SK-N-SH (cell line): ENCODE results near the gene CNTNAP1. TPM values are rescaled to one million over a fixed set of nuclear protein-coding genes. Genes with fewer than 3 reads are reported as not detected.

Source experiments
- CTCF ChIA-PET: fragments of 300-600, 350-600 bp; formaldehyde crosslinking; extraction: SDS; loops from one replicate; lab custom pipeline; 2021; lab: Yijun Ruan, JAX
- POLR2A ChIA-PET: fragments of 350-600 bp; sonication (Branson Sonifier 250); formaldehyde crosslinking; extraction: SDS; loops from one replicate; lab custom pipeline; 2020; ENCODE audit warnings: antibody characterized with exemption, inconsistent platforms; lab: Yijun Ruan, JAX
- DNase-seq: peaks from one replicate; pipeline ENCODE4 v3.0.0; 2012
- H2AFZ ChIP-seq: fragments of 200-600 bp; sonication (generic); 2 replicates; pipeline ENCODE4 v1.8.1; 2016; ENCODE audit warnings: antibody characterized with exemption, mild to moderate bottlenecking, low read depth
- H3F3A ChIP-seq: fragments of 200-600 bp; sonication (generic); replicated peaks from 2 replicates; pipeline ENCODE3; 2016; ENCODE audit warnings: antibody characterized with exemption, mild to moderate bottlenecking; ENCODE audit not compliant: insufficient read depth
- H3K27ac ChIP-seq, 2 experiments: fragments of 200-500 bp in 1 of 2; fragments of 200-600 bp in 1 of 2; sonication (Bioruptor generic) in 1 of 2; sonication (generic), shearing (Covaris generic) in 1 of 2; 2 replicates each; pipeline versions ENCODE4 v1.5.1 to v1.6.1; 2014 to 2016; ENCODE audit warnings: low read depth in 2 of 2, inconsistent platforms in 1 of 2, low read length in 1 of 2, mild to moderate bottlenecking in 1 of 2, mixed read lengths in 1 of 2
- H3K27me3 ChIP-seq: fragments of 200-600 bp; sonication (generic), shearing (Covaris generic); 2 replicates; pipeline ENCODE4 v1.6.1; 2016; ENCODE audit warnings: mixed run types; ENCODE audit not compliant: insufficient read depth
- H3K36me3 ChIP-seq, 2 experiments: fragments of 200-500 bp in 1 of 2; fragments of 200-600 bp in 1 of 2; sonication (Bioruptor generic) in 1 of 2; sonication (generic) in 1 of 2; replicated peaks in 1 of 2; 2 replicates each; pipeline versions ENCODE3 to v1.5.1; 2014 to 2016; ENCODE audit warnings: low read length in 1 of 2, mild to moderate bottlenecking in 1 of 2; ENCODE audit not compliant: insufficient read depth in 2 of 2, control insufficient read depth in 1 of 2
- H3K4me1 ChIP-seq, 2 experiments: fragments of 200-500 bp in 1 of 2; fragments of 200-600 bp in 1 of 2; sonication (Bioruptor generic) in 1 of 2; sonication (generic), shearing (Covaris generic) in 1 of 2; 2 replicates each; pipeline versions ENCODE4 v1.5.1 to v1.6.1; 2014 to 2016; ENCODE audit warnings: low read depth in 1 of 2, low read length in 1 of 2, mixed run types in 1 of 2; ENCODE audit not compliant: insufficient read depth in 2 of 2, control insufficient read depth in 1 of 2
- H3K4me2 ChIP-seq: fragments of 200-600 bp; sonication (generic), shearing (Covaris generic); 2 replicates; pipeline ENCODE4 v1.6.1; 2017; ENCODE audit warnings: mixed run types
- H3K4me3 ChIP-seq, 2 experiments: fragments of 200-500 bp in 1 of 2; fragments of 200-600 bp in 1 of 2; sonication (Bioruptor generic) in 1 of 2; sonication (generic), shearing (Covaris generic) in 1 of 2; 2 replicates each; pipeline versions ENCODE4 v1.5.1 to v1.8.1; 2014 to 2016; ENCODE audit warnings: low read depth in 2 of 2, inconsistent platforms in 1 of 2, low read length in 1 of 2, mild to moderate bottlenecking in 1 of 2, mixed read lengths in 1 of 2, moderate library complexity in 1 of 2
- H3K79me2 ChIP-seq: fragments of 200-600 bp; sonication (generic); 2 replicates; pipeline ENCODE4 v1.8.1; 2017; ENCODE audit warnings: mild to moderate bottlenecking; ENCODE audit not compliant: insufficient read depth
- H3K9ac ChIP-seq: fragments of 200-600 bp; sonication (generic); 2 replicates; pipeline ENCODE4 v1.6.1; 2017; ENCODE audit warnings: mixed run types
- H3K9me2 ChIP-seq: fragments of 200-600 bp; sonication (generic); 2 replicates; pipeline ENCODE4 v1.6.1; 2017; ENCODE audit warnings: mixed run types
- H3K9me3 ChIP-seq: fragments of 200-600 bp; sonication (generic); 2 replicates; pipeline ENCODE4 v1.6.1; 2017; ENCODE audit warnings: mixed run types, mild to moderate bottlenecking, moderate library complexity
- H4K20me1 ChIP-seq: fragments of 200-600 bp; sonication (generic); 2 replicates; pipeline ENCODE4 v1.6.1; 2017; ENCODE audit warnings: mild to moderate bottlenecking, mixed run types; ENCODE audit not compliant: insufficient read depth
- EP300 ChIP-seq, 2 experiments: IDR thresholded peaks; 2 replicates each; pipeline versions ENCODE4 v1.4.0 to v1.6.1; 2012; ENCODE audit warnings: borderline replicate concordance in 1 of 2, low read depth in 1 of 2, low read length in 1 of 2
- FOSL2 ChIP-seq: IDR thresholded peaks from 2 replicates; pipeline ENCODE4 v1.4.0; 2012; ENCODE audit warnings: low read depth, mild to moderate bottlenecking, moderate library complexity, borderline replicate concordance
- FOXJ3 ChIP-seq: sonication (generic); formaldehyde crosslinking; IDR thresholded peaks from 2 replicates; pipeline ENCODE4 v1.5.1; 2020; ENCODE audit warnings: mild to moderate bottlenecking, missing genetic modification reagents
- NFIC ChIP-seq: IDR thresholded peaks from 2 replicates; pipeline ENCODE4 v1.4.0; 2012; ENCODE audit warnings: borderline replicate concordance
- POLR2AphosphoS5 ChIP-seq: IDR thresholded peaks from 2 replicates; pipeline ENCODE4 v1.6.1; 2012; ENCODE audit warnings: low read depth, low read length
- RCOR1 ChIP-seq: fragments of 150-350 bp; IDR thresholded peaks from 2 replicates; pipeline ENCODE4 v1.6.1; 2017; ENCODE audit warnings: antibody characterized with exemption, low read length
- RFX5 ChIP-seq: IDR thresholded peaks from 2 replicates; pipeline ENCODE4 v1.6.1; 2012; ENCODE audit warnings: mild to moderate bottlenecking, improper control_type of control experiment, low read length
- RXRA ChIP-seq: IDR thresholded peaks from 2 replicates; pipeline ENCODE4 v1.4.0; 2012; ENCODE audit warnings: low read depth, mild to moderate bottlenecking, borderline replicate concordance
- SIN3A ChIP-seq: IDR thresholded peaks from 2 replicates; pipeline ENCODE4 v1.6.1; 2012; ENCODE audit warnings: low read depth, mild to moderate bottlenecking, low read length, moderate library complexity, borderline replicate concordance
- TAF1 ChIP-seq: IDR thresholded peaks from 2 replicates; pipeline ENCODE4 v1.6.1; 2012; ENCODE audit warnings: low read depth, mild to moderate bottlenecking, low read length, moderate library complexity, borderline replicate concordance
- TEAD4 ChIP-seq: IDR thresholded peaks from 2 replicates; pipeline ENCODE4 v1.4.0; 2012; ENCODE audit warnings: mild to moderate bottlenecking, borderline replicate concordance; ENCODE audit not compliant: insufficient read depth
- WGBS: methylation state at CpG from one replicate; pipeline ENCODE4 v1.1.6; 2017; ENCODE audit warnings: low lambda C conversion rate; 5-methylcytosine and 5-hydroxymethylcytosine counted together
- polyA plus RNA-seq, 3 experiments: library from polyadenylated mRNA; depleted of rRNA; stranded (reverse); fragments of >200 nt; gene quantifications; 2 replicates each; pipeline ENCODE4 v1.2.3, GENCODE V29; 2012
- TF ChIP-seq, protein P1 (sequence below): fragments of 200-600 bp; sonication (generic); IDR thresholded peaks from 2 replicates; pipeline ENCODE4 v1.6.1; 2017; ENCODE audit warnings: antibody characterized with exemption, mild to moderate bottlenecking, moderate library complexity
- TF ChIP-seq, protein P2 (sequence below): IDR thresholded peaks from 2 replicates; pipeline ENCODE4 v1.4.0; 2012; ENCODE audit warnings: low read depth
- TF ChIP-seq, protein P3 (sequence below): fragments of 150-350 bp; IDR thresholded peaks from 2 replicates; pipeline ENCODE4 v1.6.1; 2016; ENCODE audit warnings: mild to moderate bottlenecking, low read depth, low read length
- TF ChIP-seq, protein P4 (sequence below): IDR thresholded peaks from 2 replicates; pipeline ENCODE4 v1.4.0; 2012; ENCODE audit warnings: low read depth, borderline replicate concordance
- TF ChIP-seq, protein P5 (sequence below): fragments of 150-350 bp; IDR thresholded peaks from 2 replicates; pipeline ENCODE4 v1.6.1; 2017; ENCODE audit warnings: antibody characterized with exemption, low read length, low read depth, borderline replicate concordance
- TF ChIP-seq, protein P6 (sequence below): IDR thresholded peaks from 2 replicates; pipeline ENCODE4 v1.4.0; 2012; ENCODE audit warnings: low read depth, borderline replicate concordance

CNTNAP1 gene
- polyA plus RNA-seq, 1 of the 3 experiments (the other 2 are of a cell fraction) = 92.7 TPM

DNA sequence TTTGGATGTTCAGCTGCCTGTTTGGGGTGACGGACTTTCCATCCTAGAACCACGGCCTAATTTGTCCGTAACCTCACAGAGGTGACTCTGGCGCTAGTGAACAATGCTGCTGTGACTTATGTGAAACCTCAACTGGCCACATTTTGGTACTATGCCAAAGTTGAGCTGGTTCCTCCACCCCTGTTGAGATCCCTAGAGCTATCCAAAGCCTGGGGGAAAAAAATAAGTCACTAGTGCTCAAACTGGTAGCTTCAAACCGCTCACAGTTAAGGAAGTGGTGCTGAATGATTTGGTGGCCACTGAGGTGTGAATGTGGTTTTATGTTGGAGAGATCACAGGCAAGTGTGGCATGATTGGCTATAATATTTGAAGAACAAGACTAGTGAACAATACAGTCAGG is 34.6 kb upstream of the CNTNAP1 start (continued):
- TF ChIP-seq, protein P1, sequence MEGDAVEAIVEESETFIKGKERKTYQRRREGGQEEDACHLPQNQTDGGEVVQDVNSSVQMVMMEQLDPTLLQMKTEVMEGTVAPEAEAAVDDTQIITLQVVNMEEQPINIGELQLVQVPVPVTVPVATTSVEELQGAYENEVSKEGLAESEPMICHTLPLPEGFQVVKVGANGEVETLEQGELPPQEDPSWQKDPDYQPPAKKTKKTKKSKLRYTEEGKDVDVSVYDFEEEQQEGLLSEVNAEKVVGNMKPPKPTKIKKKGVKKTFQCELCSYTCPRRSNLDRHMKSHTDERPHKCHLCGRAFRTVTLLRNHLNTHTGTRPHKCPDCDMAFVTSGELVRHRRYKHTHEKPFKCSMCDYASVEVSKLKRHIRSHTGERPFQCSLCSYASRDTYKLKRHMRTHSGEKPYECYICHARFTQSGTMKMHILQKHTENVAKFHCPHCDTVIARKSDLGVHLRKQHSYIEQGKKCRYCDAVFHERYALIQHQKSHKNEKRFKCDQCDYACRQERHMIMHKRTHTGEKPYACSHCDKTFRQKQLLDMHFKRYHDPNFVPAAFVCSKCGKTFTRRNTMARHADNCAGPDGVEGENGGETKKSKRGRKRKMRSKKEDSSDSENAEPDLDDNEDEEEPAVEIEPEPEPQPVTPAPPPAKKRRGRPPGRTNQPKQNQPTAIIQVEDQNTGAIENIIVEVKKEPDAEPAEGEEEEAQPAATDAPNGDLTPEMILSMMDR = no peak
- no peak for TF ChIP-seq EP300 (IDR thresholded peaks at IDR 0.05; ENCODE audit: borderline replicate concordance in 1 of 2, low read depth in 1 of 2, low read length in 1 of 2)
- TF ChIP-seq, protein P2, sequence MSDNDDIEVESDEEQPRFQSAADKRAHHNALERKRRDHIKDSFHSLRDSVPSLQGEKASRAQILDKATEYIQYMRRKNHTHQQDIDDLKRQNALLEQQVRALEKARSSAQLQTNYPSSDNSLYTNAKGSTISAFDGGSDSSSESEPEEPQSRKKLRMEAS = no peak

DNA sequence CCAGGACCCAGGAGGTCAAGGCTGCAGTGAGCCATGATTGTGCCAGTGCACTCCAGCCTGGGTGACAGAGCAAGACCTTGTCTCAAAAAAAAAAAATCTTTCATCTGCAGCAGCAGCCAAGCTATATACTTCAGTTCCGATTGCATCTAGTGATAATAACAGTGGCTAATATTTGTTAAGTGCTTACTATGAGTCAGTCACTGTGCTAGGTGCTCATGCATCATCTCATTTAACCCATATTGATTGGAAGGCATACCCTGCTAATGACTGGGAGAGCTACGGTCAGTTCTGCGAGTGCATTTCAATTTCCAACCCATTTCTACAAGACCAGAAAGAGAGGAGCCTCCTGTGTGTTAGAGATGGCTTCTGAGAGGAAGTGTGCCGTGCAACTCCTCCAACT is 30.9 kb upstream of the CNTNAP1 start:
- TF ChIP-seq TEAD4 (no peak), RCOR1 (no peak), POLR2AphosphoS5 (no peak), FOSL2 (no peak), EP300 (IDR thresholded peaks at IDR 0.05; ENCODE audit: borderline replicate concordance in 1 of 2, low read depth in 1 of 2, low read length in 1 of 2) (no peak), FOXJ3 (no peak), SIN3A (no peak), RFX5 (no peak), RXRA (no peak), TAF1 (no peak), NFIC (no peak)
- TF ChIP-seq, protein P3, sequence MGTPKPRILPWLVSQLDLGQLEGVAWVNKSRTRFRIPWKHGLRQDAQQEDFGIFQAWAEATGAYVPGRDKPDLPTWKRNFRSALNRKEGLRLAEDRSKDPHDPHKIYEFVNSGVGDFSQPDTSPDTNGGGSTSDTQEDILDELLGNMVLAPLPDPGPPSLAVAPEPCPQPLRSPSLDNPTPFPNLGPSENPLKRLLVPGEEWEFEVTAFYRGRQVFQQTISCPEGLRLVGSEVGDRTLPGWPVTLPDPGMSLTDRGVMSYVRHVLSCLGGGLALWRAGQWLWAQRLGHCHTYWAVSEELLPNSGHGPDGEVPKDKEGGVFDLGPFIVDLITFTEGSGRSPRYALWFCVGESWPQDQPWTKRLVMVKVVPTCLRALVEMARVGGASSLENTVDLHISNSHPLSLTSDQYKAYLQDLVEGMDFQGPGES = no peak
- TF ChIP-seq, protein P2 = no peak
- TF ChIP-seq, protein P1 = no peak
- TF ChIP-seq, protein P4, sequence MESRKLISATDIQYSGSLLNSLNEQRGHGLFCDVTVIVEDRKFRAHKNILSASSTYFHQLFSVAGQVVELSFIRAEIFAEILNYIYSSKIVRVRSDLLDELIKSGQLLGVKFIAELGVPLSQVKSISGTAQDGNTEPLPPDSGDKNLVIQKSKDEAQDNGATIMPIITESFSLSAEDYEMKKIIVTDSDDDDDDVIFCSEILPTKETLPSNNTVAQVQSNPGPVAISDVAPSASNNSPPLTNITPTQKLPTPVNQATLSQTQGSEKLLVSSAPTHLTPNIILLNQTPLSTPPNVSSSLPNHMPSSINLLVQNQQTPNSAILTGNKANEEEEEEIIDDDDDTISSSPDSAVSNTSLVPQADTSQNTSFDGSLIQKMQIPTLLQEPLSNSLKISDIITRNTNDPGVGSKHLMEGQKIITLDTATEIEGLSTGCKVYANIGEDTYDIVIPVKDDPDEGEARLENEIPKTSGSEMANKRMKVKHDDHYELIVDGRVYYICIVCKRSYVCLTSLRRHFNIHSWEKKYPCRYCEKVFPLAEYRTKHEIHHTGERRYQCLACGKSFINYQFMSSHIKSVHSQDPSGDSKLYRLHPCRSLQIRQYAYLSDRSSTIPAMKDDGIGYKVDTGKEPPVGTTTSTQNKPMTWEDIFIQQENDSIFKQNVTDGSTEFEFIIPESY = no peak
- TF ChIP-seq, protein P5, sequence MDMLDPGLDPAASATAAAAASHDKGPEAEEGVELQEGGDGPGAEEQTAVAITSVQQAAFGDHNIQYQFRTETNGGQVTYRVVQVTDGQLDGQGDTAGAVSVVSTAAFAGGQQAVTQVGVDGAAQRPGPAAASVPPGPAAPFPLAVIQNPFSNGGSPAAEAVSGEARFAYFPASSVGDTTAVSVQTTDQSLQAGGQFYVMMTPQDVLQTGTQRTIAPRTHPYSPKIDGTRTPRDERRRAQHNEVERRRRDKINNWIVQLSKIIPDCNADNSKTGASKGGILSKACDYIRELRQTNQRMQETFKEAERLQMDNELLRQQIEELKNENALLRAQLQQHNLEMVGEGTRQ = no peak
- TF ChIP-seq, protein P6, sequence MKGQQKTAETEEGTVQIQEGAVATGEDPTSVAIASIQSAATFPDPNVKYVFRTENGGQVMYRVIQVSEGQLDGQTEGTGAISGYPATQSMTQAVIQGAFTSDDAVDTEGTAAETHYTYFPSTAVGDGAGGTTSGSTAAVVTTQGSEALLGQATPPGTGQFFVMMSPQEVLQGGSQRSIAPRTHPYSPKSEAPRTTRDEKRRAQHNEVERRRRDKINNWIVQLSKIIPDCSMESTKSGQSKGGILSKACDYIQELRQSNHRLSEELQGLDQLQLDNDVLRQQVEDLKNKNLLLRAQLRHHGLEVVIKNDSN = no peak
- no peak for DNase-seq
- H3K36me3 ChIP-seq = no peaks in the 10 kb centered on the region
- H3K9ac ChIP-seq = no peak overlapping the region
- no peaks in the 10 kb centered on the region for H3K27me3 ChIP-seq
- H3K4me1 ChIP-seq = peaks cover 0 to 12% of the 10 kb centered on the region in 2 experiments; a peak in 1 of 4 replicates
- no peak overlapping the region for H3K27ac ChIP-seq
- no peak overlapping the region for H3K4me2 ChIP-seq
- CTCF ChIA-PET = no interaction called here
- H3K4me3 ChIP-seq = no peak overlapping the region
- H3F3A ChIP-seq = peaks cover 20% of the 10 kb centered on the region
- POLR2A ChIA-PET = interaction anchor here (0.6 kb wide), 1 partner anchor 14 kb away, joined by 4 read pairs; no protein-coding TSS in a partner anchor
- no peak overlapping the region for H2AFZ ChIP-seq
- H4K20me1 ChIP-seq = no peaks in the 10 kb centered on the region
- 80% methylated on average over 4 of the region's 4 CpGs for WGBS
- H3K79me2 ChIP-seq = no peaks in the 10 kb centered on the region
- H3K9me3 ChIP-seq = no peaks in the 10 kb centered on the region
- H3K9me2 ChIP-seq = no peaks in the 10 kb centered on the region
